Measurements from ENCODE around the gene NHLRC2.

Gene NHLRC2

GRCh38 chr10:113912582-113912981, 58.1 kb downstream of the NHLRC2 start:
- Histone ChIP-seq H3K27me3 (ENCODE audit: low read depth, low read length) (no peaks in the 10 kb centered on the region), H3K4me3 (ENCODE audit: low read depth in 1 of 2, low read length in 2 of 2) (no peak overlapping the region), H3K9me3 (ENCODE audit: control insufficient read depth in 1 of 2, low read length in 2 of 2) (no peaks in the 10 kb centered on the region), H3K36me3 (ENCODE audit: control insufficient read depth in 1 of 2, insufficient read depth in 2 of 2, low read length in 2 of 2) (peaks cover 6 to 17% of the 10 kb centered on the region in 2 donors), H3K27ac (ENCODE audit: low read length) (no peak overlapping the region), H3K4me1 (ENCODE audit: control insufficient read depth in 1 of 2, insufficient read depth in 2 of 2, low read length in 2 of 2) (no peaks in the 10 kb centered on the region)

GRCh38 chr10:113914956-113915355, 60.5 kb downstream of the NHLRC2 start:
- no peak overlapping the region for H3K4me3 ChIP-seq (ENCODE audit: low read depth in 1 of 2, low read length in 2 of 2)
- H3K27me3 ChIP-seq (ENCODE audit: low read depth, low read length), result no peaks in the 10 kb centered on the region
- H3K9me3 ChIP-seq (ENCODE audit: control insufficient read depth in 1 of 2, low read length in 2 of 2), result no peaks in the 10 kb centered on the region
- H3K36me3 ChIP-seq (ENCODE audit: control insufficient read depth in 1 of 2, insufficient read depth in 2 of 2, low read length in 2 of 2), result peaks cover 0 to 17% of the 10 kb centered on the region in 2 donors
- no peak overlapping the region for H3K27ac ChIP-seq (ENCODE audit: low read length)
- H3K4me1 ChIP-seq (ENCODE audit: control insufficient read depth in 1 of 2, insufficient read depth in 2 of 2, low read length in 2 of 2), result no peaks in the 10 kb centered on the region

DNA sequence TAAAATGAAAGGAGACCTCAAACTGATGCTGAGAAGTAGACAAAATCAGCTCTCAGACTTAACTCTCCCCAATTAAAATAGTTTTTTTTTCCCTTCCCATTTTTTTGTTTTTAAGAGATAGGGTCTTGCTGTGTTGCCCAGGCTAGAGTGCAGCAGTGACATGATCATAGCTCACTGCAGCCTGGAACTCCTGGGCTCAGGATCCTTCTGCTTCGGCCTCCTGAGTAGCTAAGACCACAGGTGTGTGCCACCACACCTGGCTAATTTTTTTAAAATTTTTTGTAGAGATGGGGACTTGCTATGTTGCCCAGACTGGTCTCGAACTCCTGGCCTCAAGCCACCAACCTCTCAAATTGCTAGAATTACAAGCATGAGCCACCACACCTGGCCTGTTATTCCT, 61.1 kb downstream of the NHLRC2 start:
- H3K4me3 ChIP-seq (ENCODE audit: low read depth in 1 of 2, low read length in 2 of 2), result no peak overlapping the region
- peaks cover 0 to 17% of the 10 kb centered on the region in 2 donors for H3K36me3 ChIP-seq (ENCODE audit: control insufficient read depth in 1 of 2, insufficient read depth in 2 of 2, low read length in 2 of 2)
- no peak overlapping the region for H3K27ac ChIP-seq (ENCODE audit: low read length)
- no peaks in the 10 kb centered on the region for H3K9me3 ChIP-seq (ENCODE audit: control insufficient read depth in 1 of 2, low read length in 2 of 2)
- H3K27me3 ChIP-seq (ENCODE audit: low read depth, low read length), result no peaks in the 10 kb centered on the region
- no peaks in the 10 kb centered on the region for H3K4me1 ChIP-seq (ENCODE audit: control insufficient read depth in 1 of 2, insufficient read depth in 2 of 2, low read length in 2 of 2)

GRCh38 chr10:113916053-113916452, 61.6 kb downstream of the NHLRC2 start:
- H3K27ac ChIP-seq (ENCODE audit: low read length), result no peak overlapping the region
- H3K4me3 ChIP-seq (ENCODE audit: low read depth in 1 of 2, low read length in 2 of 2), result no peak overlapping the region
- H3K36me3 ChIP-seq (ENCODE audit: control insufficient read depth in 1 of 2, insufficient read depth in 2 of 2, low read length in 2 of 2), result peaks cover 0 to 17% of the 10 kb centered on the region in 2 donors
- no peaks in the 10 kb centered on the region for H3K27me3 ChIP-seq (ENCODE audit: low read depth, low read length)
- no peaks in the 10 kb centered on the region for H3K9me3 ChIP-seq (ENCODE audit: control insufficient read depth in 1 of 2, low read length in 2 of 2)
- no peaks in the 10 kb centered on the region for H3K4me1 ChIP-seq (ENCODE audit: control insufficient read depth in 1 of 2, insufficient read depth in 2 of 2, low read length in 2 of 2)

DNA sequence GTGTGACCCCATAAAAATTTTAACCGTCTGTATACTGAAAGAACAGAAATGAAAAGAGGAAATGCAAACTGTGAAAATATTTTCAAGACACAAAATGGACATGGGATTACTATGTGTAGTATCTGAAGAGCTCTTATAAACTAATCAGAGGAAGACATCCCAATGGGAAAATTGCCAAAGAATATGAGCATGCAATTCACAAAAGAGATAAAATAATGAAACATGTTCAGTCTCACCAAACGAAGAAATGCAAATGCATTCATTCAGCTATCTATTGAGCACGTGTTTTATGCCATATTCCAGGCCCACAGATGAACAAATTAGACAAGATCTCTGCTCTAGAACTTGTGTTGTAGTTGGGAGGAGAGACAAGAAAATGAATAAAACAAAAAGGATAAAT, 63.2 kb downstream of the NHLRC2 start:
- no peak overlapping the region for H3K4me3 ChIP-seq (ENCODE audit: low read depth in 1 of 2, low read length in 2 of 2)
- no peak overlapping the region for H3K27ac ChIP-seq (ENCODE audit: low read length)
- H3K4me1 ChIP-seq (ENCODE audit: control insufficient read depth in 1 of 2, insufficient read depth in 2 of 2, low read length in 2 of 2), result no peaks in the 10 kb centered on the region
- no peaks in the 10 kb centered on the region for H3K27me3 ChIP-seq (ENCODE audit: low read depth, low read length)
- H3K9me3 ChIP-seq (ENCODE audit: control insufficient read depth in 1 of 2, low read length in 2 of 2), result no peaks in the 10 kb centered on the region
- peaks cover 0 to 7% of the 10 kb centered on the region in 2 donors for H3K36me3 ChIP-seq (ENCODE audit: control insufficient read depth in 1 of 2, insufficient read depth in 2 of 2, low read length in 2 of 2)

DNA sequence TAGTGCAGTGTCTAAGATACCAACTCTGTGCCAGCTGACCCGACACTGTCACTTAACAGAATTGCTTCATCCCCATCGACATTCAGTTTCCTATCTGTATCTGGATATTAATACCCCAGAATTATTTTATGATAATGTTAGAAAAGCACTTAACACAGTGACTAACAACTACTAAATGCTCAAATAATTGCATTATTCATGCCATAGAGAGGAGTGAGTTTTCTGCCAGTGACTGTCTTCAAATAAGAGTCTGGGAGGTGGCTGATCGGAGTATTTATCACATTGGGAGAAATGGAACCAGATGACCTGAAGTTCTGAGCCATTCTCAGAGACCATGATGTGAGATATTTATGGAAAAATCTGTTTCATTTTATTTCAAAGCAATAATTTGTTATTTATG, 65.7 kb downstream of the NHLRC2 start:
- H3K27ac ChIP-seq (ENCODE audit: low read length), result no peak overlapping the region
- H3K4me1 ChIP-seq (ENCODE audit: control insufficient read depth in 1 of 2, insufficient read depth in 2 of 2, low read length in 2 of 2), result no peaks in the 10 kb centered on the region
- H3K27me3 ChIP-seq (ENCODE audit: low read depth, low read length), result no peaks in the 10 kb centered on the region
- H3K4me3 ChIP-seq (ENCODE audit: low read depth in 1 of 2, low read length in 2 of 2), result no peak overlapping the region
- H3K36me3 ChIP-seq (ENCODE audit: control insufficient read depth in 1 of 2, insufficient read depth in 2 of 2, low read length in 2 of 2), result peaks cover 0 to 5% of the 10 kb centered on the region in 2 donors
- peaks cover 6 to 9% of the 10 kb centered on the region in 2 donors for H3K9me3 ChIP-seq (ENCODE audit: control insufficient read depth in 1 of 2, low read length in 2 of 2)

- no peaks in the 10 kb centered on the region for H3K4me1 ChIP-seq (ENCODE audit: control insufficient read depth in 1 of 2, insufficient read depth in 2 of 2, low read length in 2 of 2)
- peaks cover 0 to 5% of the 10 kb centered on the region in 2 donors for H3K36me3 ChIP-seq (ENCODE audit: control insufficient read depth in 1 of 2, insufficient read depth in 2 of 2, low read length in 2 of 2)
- no peak overlapping the region for H3K27ac ChIP-seq (ENCODE audit: low read length)
- H3K27me3 ChIP-seq (ENCODE audit: low read depth, low read length), result no peaks in the 10 kb centered on the region
- H3K9me3 ChIP-seq (ENCODE audit: control insufficient read depth in 1 of 2, low read length in 2 of 2), result peaks cover 8 to 11% of the 10 kb centered on the region in 2 donors
- H3K4me3 ChIP-seq (ENCODE audit: low read depth in 1 of 2, low read length in 2 of 2), result no peak overlapping the region
Measured at GRCh38 chr10:113920875-113921274, 66.4 kb downstream of the NHLRC2 start.

- Histone ChIP-seq H3K27me3 (ENCODE audit: low read depth, low read length) (no peaks in the 10 kb centered on the region), H3K4me1 (ENCODE audit: control insufficient read depth in 1 of 2, insufficient read depth in 2 of 2, low read length in 2 of 2) (no peaks in the 10 kb centered on the region), H3K27ac (ENCODE audit: low read length) (no peak overlapping the region), H3K36me3 (ENCODE audit: control insufficient read depth in 1 of 2, insufficient read depth in 2 of 2, low read length in 2 of 2) (peaks cover 0 to 5% of the 10 kb centered on the region in 2 donors), H3K4me3 (ENCODE audit: low read depth in 1 of 2, low read length in 2 of 2) (no peak overlapping the region), H3K9me3 (ENCODE audit: control insufficient read depth in 1 of 2, low read length in 2 of 2) (peaks cover 8 to 11% of the 10 kb centered on the region in 2 donors)
Measured at GRCh38 chr10:113921561-113922370, 67.3 kb downstream of the NHLRC2 start.

DNA sequence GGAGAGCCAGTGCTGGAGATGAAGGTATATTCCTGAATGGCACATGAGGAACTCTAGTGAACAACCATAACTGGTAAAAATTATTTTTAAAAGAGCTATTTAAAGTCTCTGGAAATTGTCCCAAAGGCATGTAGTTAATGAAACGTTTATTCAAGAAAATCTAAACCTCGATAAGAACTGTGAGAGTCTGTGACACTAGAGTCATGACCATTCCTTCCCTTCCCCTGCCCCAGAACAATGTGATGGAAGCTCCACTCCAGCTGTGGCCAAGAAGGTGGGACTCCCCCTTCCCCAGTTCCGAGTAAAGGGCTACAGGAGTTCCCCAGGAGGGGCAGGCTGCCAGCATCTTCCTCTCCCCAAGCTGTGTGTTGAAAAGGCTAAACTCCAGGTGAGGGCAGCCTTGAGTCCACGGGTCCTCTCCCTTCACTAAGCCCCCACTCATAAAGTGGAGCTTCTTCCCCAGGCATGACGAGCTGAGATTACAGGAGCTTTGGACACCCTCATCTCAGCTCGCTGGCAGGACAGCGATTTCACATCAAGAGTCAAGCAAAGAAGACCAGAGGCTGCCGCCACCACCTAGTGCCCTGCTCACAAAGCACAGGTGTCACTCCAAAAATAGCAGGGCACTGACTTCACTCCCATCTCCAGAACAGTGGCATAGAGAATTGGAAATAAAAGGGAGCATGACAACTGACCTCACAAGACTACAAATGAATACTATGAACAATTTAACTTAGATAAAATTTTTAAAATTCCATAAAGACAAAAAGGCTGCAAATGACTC, 68.5 kb downstream of the NHLRC2 start:
- peaks cover 8 to 11% of the 10 kb centered on the region in 2 donors for H3K9me3 ChIP-seq (ENCODE audit: control insufficient read depth in 1 of 2, low read length in 2 of 2)
- no peak overlapping the region for H3K4me3 ChIP-seq (ENCODE audit: low read depth in 1 of 2, low read length in 2 of 2)
- H3K4me1 ChIP-seq (ENCODE audit: control insufficient read depth in 1 of 2, insufficient read depth in 2 of 2, low read length in 2 of 2), result no peaks in the 10 kb centered on the region
- no peak overlapping the region for H3K27ac ChIP-seq (ENCODE audit: low read length)
- no peaks in the 10 kb centered on the region for H3K27me3 ChIP-seq (ENCODE audit: low read depth, low read length)
- peaks cover 0 to 1% of the 10 kb centered on the region in 2 donors for H3K36me3 ChIP-seq (ENCODE audit: control insufficient read depth in 1 of 2, insufficient read depth in 2 of 2, low read length in 2 of 2)

DNA sequence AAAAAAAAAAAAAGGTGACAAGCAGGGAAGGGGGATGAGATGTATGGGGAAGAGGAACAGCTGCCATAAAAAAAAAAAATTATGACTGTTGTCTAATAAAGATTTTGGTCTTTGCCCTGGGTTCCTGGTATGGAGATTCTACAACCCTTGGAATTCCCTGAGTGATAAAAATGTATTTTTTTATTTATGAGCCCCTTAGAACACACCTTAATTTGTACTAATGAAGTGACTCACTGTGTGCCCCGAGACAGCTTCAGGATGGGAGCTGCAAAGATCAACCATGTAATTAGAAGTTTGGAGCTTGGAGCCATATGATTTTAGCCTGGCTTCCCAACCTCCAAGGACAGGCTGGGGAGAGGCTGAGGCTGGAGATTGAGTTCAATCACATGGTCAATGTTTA, 69.7 kb downstream of the NHLRC2 start:
- Histone ChIP-seq H3K36me3 (ENCODE audit: control insufficient read depth in 1 of 2, insufficient read depth in 2 of 2, low read length in 2 of 2) (no peaks in the 10 kb centered on the region), H3K9me3 (ENCODE audit: control insufficient read depth in 1 of 2, low read length in 2 of 2) (peaks cover 8 to 11% of the 10 kb centered on the region in 2 donors), H3K4me1 (ENCODE audit: control insufficient read depth in 1 of 2, insufficient read depth in 2 of 2, low read length in 2 of 2) (no peaks in the 10 kb centered on the region), H3K27me3 (ENCODE audit: low read depth, low read length) (no peaks in the 10 kb centered on the region), H3K27ac (ENCODE audit: low read length) (no peak overlapping the region), H3K4me3 (ENCODE audit: low read depth in 1 of 2, low read length in 2 of 2) (no peak overlapping the region)

GRCh38 chr10:113924664-113925063, 70.2 kb downstream of the NHLRC2 start:
- Histone ChIP-seq H3K4me1 (ENCODE audit: control insufficient read depth in 1 of 2, insufficient read depth in 2 of 2, low read length in 2 of 2) (no peaks in the 10 kb centered on the region), H3K27me3 (ENCODE audit: low read depth, low read length) (no peaks in the 10 kb centered on the region), H3K36me3 (ENCODE audit: control insufficient read depth in 1 of 2, insufficient read depth in 2 of 2, low read length in 2 of 2) (no peaks in the 10 kb centered on the region), H3K27ac (ENCODE audit: low read length) (no peak overlapping the region), H3K9me3 (ENCODE audit: control insufficient read depth in 1 of 2, low read length in 2 of 2) (peaks cover 8 to 11% of the 10 kb centered on the region in 2 donors), H3K4me3 (ENCODE audit: low read depth in 1 of 2, low read length in 2 of 2) (no peak overlapping the region)
